HG03575 (cell line): Measurements from ENCODE around the gene SRSF11.
A peak's percentile ranks its signal among the peaks of the same experiment; 100 is the strongest.
"Not testable (repeated sequence)": the region's sequence is repeated elsewhere in the genome, so short reads cannot be mapped to it uniquely, and the experiment has no call there.

Experiments
- ATAC-seq: cut with Tn5 transposase; IDR thresholded peaks from one replicate; pipeline ENCODE4 v1.9.1; 2021; ENCODE audit not compliant: unreplicated experiment, insufficient number of reproducible peaks, low FRiP score; ENCODE audit errors: extremely low read depth

SRSF11 gene

GRCh38 chr1:70221238-70222121 lies at the start of gene SRSF11:
Gene SRSF11 (plus strand): TSS chr1:70221380. CDS start chr1:70221637, 257 bp downstream.
- peak; percentile 62 for ATAC-seq

- ATAC-seq: no peak
Observed at GRCh38 chr1:70171512-70171911, 49.7 kb upstream of the SRSF11 start.

GRCh38 chr1:70185181-70185580 lies 36.0 kb upstream of the SRSF11 start:
- ATAC-seq: not testable (repeated sequence)

GRCh38 chr1:70188522-70188921 lies 32.7 kb upstream of the SRSF11 start:
- ATAC-seq: no peak

- no peak for ATAC-seq
Observed at GRCh38 chr1:70190180-70190579, 31.0 kb upstream of the SRSF11 start.

GRCh38 chr1:70192446-70192845 lies 28.7 kb upstream of the SRSF11 start:
- ATAC-seq: not testable (repeated sequence)

- no peak for ATAC-seq
Observed at GRCh38 chr1:70194601-70195000, 26.6 kb upstream of the SRSF11 start.

- ATAC-seq: peak; percentile 51
Observed at GRCh38 chr1:70195342-70195741, 25.8 kb upstream of the SRSF11 start.

GRCh38 chr1:70196333-70196732 lies 24.8 kb upstream of the SRSF11 start:
- no peak for ATAC-seq

GRCh38 chr1:70200065-70200464 lies 21.1 kb upstream of the SRSF11 start:
- no peak for ATAC-seq

- no peak for ATAC-seq
Observed at GRCh38 chr1:70202173-70202758, 18.9 kb upstream of the SRSF11 start.

GRCh38 chr1:70204139-70204538 lies 17.0 kb upstream of the SRSF11 start:
- no peak for ATAC-seq

- no peak for ATAC-seq
Observed at GRCh38 chr1:70204600-70204999, 16.6 kb upstream of the SRSF11 start.

GRCh38 chr1:70205071-70205433 lies 16.1 kb upstream of the SRSF11 start:
- peak; percentile 15 for ATAC-seq

- peak; percentile 52 for ATAC-seq
Observed at GRCh38 chr1:70205434-70206118, 15.6 kb upstream of the SRSF11 start, which contains the start of gene LRRC40. Gene LRRC40 (minus strand): TSS chr1:70205579. CDS start chr1:70205540, 39 bp downstream.

GRCh38 chr1:70206833-70207232 lies 14.3 kb upstream of the SRSF11 start:
- ATAC-seq: not testable (repeated sequence)

GRCh38 chr1:70207492-70207891 lies 13.7 kb upstream of the SRSF11 start:
- ATAC-seq: no peak

- no peak for ATAC-seq
Observed at GRCh38 chr1:70208292-70208691, 12.9 kb upstream of the SRSF11 start.

- no peak for ATAC-seq
Observed at GRCh38 chr1:70210820-70211219, 10.4 kb upstream of the SRSF11 start.

- ATAC-seq: no peak
Observed at GRCh38 chr1:70211541-70211940, 9.6 kb upstream of the SRSF11 start.
